HCT116 (cell line): ENCODE data around the gene FAM114A1.

ENCODE experiments used
- CEBPB ChIP-seq: IDR thresholded peaks from 2 replicates; pipeline ENCODE4 v1.6.1; 2012; ENCODE audit warnings: low read depth
- REST ChIP-seq: IDR thresholded peaks from 2 replicates; pipeline ENCODE4 v1.6.1; 2012; ENCODE audit warnings: low read depth

- no peak for TF ChIP-seq REST
- TF ChIP-seq CEBPB, result no peak
These were observed at the start of gene FAM114A1 for GRCh38 chr4:38867478-38868058.
